ENCODE results near the gene OSM. TPM values are rescaled to one million over a fixed set of nuclear protein-coding genes. Genes with fewer than 3 reads are reported as not detected.
A peak's percentile ranks its signal among the peaks of the same experiment; 100 is the strongest.

The OSM gene
- total RNA-seq, 4 donors from 2014 or later, result 0.40 TPM; not detected in 3

GRCh38 chr22:30214703-30215407 is 51.8 kb downstream of the OSM start:
- DNase-seq, result peak; percentile 15 to 20
- WGBS, 2 donors, result 56 to 64% methylated on average over 10 to 12 of the region's 12 CpGs
- H3K4me1 ChIP-seq, result peaks cover 9 to 21% of the 10 kb centered on the region in 2 donors
- no peak for TF ChIP-seq CTCF (IDR thresholded peaks at IDR 0.05)
- no peak overlapping the region for H3K27ac ChIP-seq
- no peaks in the 10 kb centered on the region for H3K27me3 ChIP-seq
- no peaks in the 10 kb centered on the region for H3K9me3 ChIP-seq
- no peaks in the 10 kb centered on the region for H3K36me3 ChIP-seq
- no peak overlapping the region for H3K4me3 ChIP-seq (replicated peaks in 1 of 3)
- intact Hi-C loops (cut with DNase I), result no loop called here

- H3K4me3 ChIP-seq (replicated peaks in 1 of 3), result no peak overlapping the region
- peaks cover 9 to 21% of the 10 kb centered on the region in 2 donors for H3K4me1 ChIP-seq
- no peaks in the 10 kb centered on the region for H3K9me3 ChIP-seq
- intact Hi-C loops (cut with DNase I), result no loop called here
- H3K36me3 ChIP-seq, result no peaks in the 10 kb centered on the region
- DNase-seq, result peak; percentile 21 to 32
- 68 to 79% methylated on average over 8 of the region's 8 CpGs for WGBS, 2 donors
- no peak for TF ChIP-seq CTCF (IDR thresholded peaks at IDR 0.05)
- H3K27me3 ChIP-seq, result no peaks in the 10 kb centered on the region
- H3K27ac ChIP-seq, result peak overlapping the region in 2 of 3 donors; percentile 62
Observed at GRCh38 chr22:30212996-30213441, 53.6 kb downstream of the OSM start.

Other genes with a start within 250 kb of the OSM start
- gene HORMAD2, start 186.4 kb downstream of the OSM start, total RNA-seq, result not detected
- gene LIF, start 20.1 kb downstream of the OSM start, total RNA-seq, result 1 to 10 TPM in 3 of 4 donors, under 1 TPM in 1; 0.89 to 2.6 (median 2.2) TPM
- gene CASTOR1, start 22.7 kb upstream of the OSM start, total RNA-seq, result 10 to 100 TPM; 16.5 to 36.0 (median 27.7) TPM
- 10 to 100 TPM; 28.4 to 44.7 (median 35.9) TPM for gene TBC1D10A, start 60.1 kb upstream of the OSM start, total RNA-seq
- 100 to 1,000 TPM in 3 of 4 donors, 10 to 100 TPM in 1; 52.8 to 193 (median 135) TPM for gene SF3A1, start 90.0 kb upstream of the OSM start, total RNA-seq
- gene CCDC157, start 90.2 kb upstream of the OSM start, total RNA-seq, result 10 to 100 TPM in 3 of 4 donors, 1 to 10 TPM in 1; 8.1 to 18.3 (median 15.6) TPM
- gene RNF215, start 120.6 kb upstream of the OSM start, total RNA-seq, result 10 to 100 TPM; 14.8 to 25.5 (median 18.8) TPM
- 10 to 100 TPM; 26.6 to 59.1 (median 30.4) TPM for gene SEC14L2, start 130.2 kb upstream of the OSM start, total RNA-seq
- gene MTFP1, start 158.9 kb upstream of the OSM start, total RNA-seq, result 10 to 100 TPM in 3 of 4 donors, 1 to 10 TPM in 1; 5.8 to 25.7 (median 14.4) TPM
- 1 to 10 TPM in 1 of 4 donors, not detected in 3; 1.5 TPM for gene SEC14L3, start 205.2 kb upstream of the OSM start, total RNA-seq
- under 1 TPM in 3 of 4 donors, not detected in 1; 0.13 to 0.39 (median 0.22) TPM for gene SEC14L4, start 238.8 kb upstream of the OSM start, total RNA-seq

Data from thyroid gland (tissue), 4 donors.